ENCODE data around the gene RHOG.

The RHOG gene

GRCh38 chr11:3860375-3860774, 19.6 kb upstream of the RHOG start:
- Histone ChIP-seq H3K4me2 (ENCODE audit: low read depth, low read length) (peak overlapping the region; percentile 88), H3K36me3 (replicated peaks; ENCODE audit: insufficient read depth, low read length) (no peaks in the 10 kb centered on the region), H3K9me3 (replicated peaks; ENCODE audit: insufficient read depth, low read length) (no peaks in the 10 kb centered on the region), H3K27ac (ENCODE audit: low read length) (no peak overlapping the region), H3K79me2 (ENCODE audit: low read length) (peaks cover 99% of the 10 kb centered on the region), H3F3A (ENCODE audit: insufficient read depth, low read length) (peaks cover 46% of the 10 kb centered on the region), H3K27me3 (replicated peaks; ENCODE audit: insufficient read depth, low read length) (no peaks in the 10 kb centered on the region), H2AFZ (ENCODE audit: low read length) (no peak overlapping the region), H3K4me1 (ENCODE audit: low read length) (peaks cover 59% of the 10 kb centered on the region), H4K20me1 (ENCODE audit: insufficient read depth, low read length) (no peaks in the 10 kb centered on the region), H3K9ac (ENCODE audit: low read length) (no peak overlapping the region), H3K9me2 (replicated peaks; ENCODE audit: insufficient read depth, low read length) (no peaks in the 10 kb centered on the region), H3K4me3 (ENCODE audit: low read length) (0 out of 2 replicates have a peak overlapping the region, but pooled peaks have one; percentile 9)
- DNase-seq, result no peak
- TF ChIP-seq EZH2phosphoT487 (IDR thresholded peaks at IDR 0.05; ENCODE audit: low read length) (no peak), EZH2 (optimal IDR thresholded peaks at IDR 0.05; ENCODE audit: low read depth, low read length) (no peak), CTCF (IDR thresholded peaks at IDR 0.05; ENCODE audit: low read length) (no peak)

GRCh38 chr11:3859373-3859881, 18.7 kb upstream of the RHOG start:
- Histone ChIP-seq H3K9me2 (replicated peaks; ENCODE audit: insufficient read depth, low read length) (no peaks in the 10 kb centered on the region), H3K79me2 (ENCODE audit: low read length) (peaks cover 89% of the 10 kb centered on the region), H4K20me1 (ENCODE audit: insufficient read depth, low read length) (no peaks in the 10 kb centered on the region), H3K4me1 (ENCODE audit: low read length) (peaks cover 49% of the 10 kb centered on the region), H3K27ac (ENCODE audit: low read length) (peak overlapping the region; percentile 79), H3F3A (ENCODE audit: insufficient read depth, low read length) (peaks cover 49% of the 10 kb centered on the region), H3K27me3 (replicated peaks; ENCODE audit: insufficient read depth, low read length) (no peaks in the 10 kb centered on the region), H2AFZ (ENCODE audit: low read length) (0 out of 2 replicates have a peak overlapping the region, but pooled peaks have one; percentile 14), H3K4me2 (ENCODE audit: low read depth, low read length) (peak overlapping the region; percentile 88), H3K36me3 (replicated peaks; ENCODE audit: insufficient read depth, low read length) (no peaks in the 10 kb centered on the region), H3K9me3 (replicated peaks; ENCODE audit: insufficient read depth, low read length) (no peaks in the 10 kb centered on the region), H3K4me3 (ENCODE audit: low read length) (peak overlapping the region; percentile 75), H3K9ac (ENCODE audit: low read length) (peak overlapping the region; percentile 47; the same call in 1 of the 2 replicates)
- peak; percentile 85 for DNase-seq
- TF ChIP-seq EZH2 (optimal IDR thresholded peaks at IDR 0.05; ENCODE audit: low read depth, low read length), result no peak
- TF ChIP-seq EZH2phosphoT487 (IDR thresholded peaks at IDR 0.05; ENCODE audit: low read length), result no peak
- TF ChIP-seq CTCF (IDR thresholded peaks at IDR 0.05; ENCODE audit: low read length), result no peak

- TF ChIP-seq EZH2 (optimal IDR thresholded peaks at IDR 0.05; ENCODE audit: low read depth, low read length), result no peak
- TF ChIP-seq EZH2phosphoT487 (IDR thresholded peaks at IDR 0.05; ENCODE audit: low read length), result no peak
- TF ChIP-seq CTCF (IDR thresholded peaks at IDR 0.05; ENCODE audit: low read length), result no peak
- no peaks in the 10 kb centered on the region for H3K9me3 ChIP-seq (replicated peaks; ENCODE audit: insufficient read depth, low read length)
- H3K79me2 ChIP-seq (ENCODE audit: low read length), result peaks cover 71% of the 10 kb centered on the region
- no peak for DNase-seq
- peak overlapping the region; percentile 75 for H3K4me3 ChIP-seq (ENCODE audit: low read length)
- H3K36me3 ChIP-seq (replicated peaks; ENCODE audit: insufficient read depth, low read length), result no peaks in the 10 kb centered on the region
- peaks cover 61% of the 10 kb centered on the region for H3K4me1 ChIP-seq (ENCODE audit: low read length)
- H2AFZ ChIP-seq (ENCODE audit: low read length), result no peak overlapping the region
- H3K27me3 ChIP-seq (replicated peaks; ENCODE audit: insufficient read depth, low read length), result no peaks in the 10 kb centered on the region
- H4K20me1 ChIP-seq (ENCODE audit: insufficient read depth, low read length), result no peaks in the 10 kb centered on the region
- peak overlapping the region; percentile 88 for H3K4me2 ChIP-seq (ENCODE audit: low read depth, low read length)
- peak overlapping the region; percentile 47; the same call in 1 of the 2 replicates for H3K9ac ChIP-seq (ENCODE audit: low read length)
- H3K9me2 ChIP-seq (replicated peaks; ENCODE audit: insufficient read depth, low read length), result no peaks in the 10 kb centered on the region
- H3K27ac ChIP-seq (ENCODE audit: low read length), result peak overlapping the region; percentile 79; the same call in 1 of the 2 replicates
- peaks cover 66% of the 10 kb centered on the region for H3F3A ChIP-seq (ENCODE audit: insufficient read depth, low read length)
Observed at GRCh38 chr11:3857628-3858027, 16.9 kb upstream of the RHOG start.

Data from MM.1S (cell line).